GM12891 (cell line): ENCODE results near the gene CRISP1.
"Not testable (repeated sequence)": the region's sequence is repeated elsewhere in the genome, so short reads cannot be mapped to it uniquely, and the experiment has no call there.

Source experiments
- DNase-seq: peaks from one replicate; pipeline ENCODE4 v3.0.0; 2011; ENCODE audit warnings: low spot score; ENCODE audit not compliant: insufficient read length
- FAIRE-seq: peaks from 2 replicates; lab custom pipeline; 2011; peaks lifted over from hg19 to GRCh38; lab: Jason Lieb, UNC
- PAX5 ChIP-seq: IDR thresholded peaks from 2 replicates; pipeline ENCODE4 v1.6.1; 2011; ENCODE audit warnings: low read length, moderate library complexity, mild to moderate bottlenecking; ENCODE audit not compliant: insufficient read depth, severe bottlenecking
- POLR2A ChIP-seq: IDR thresholded peaks from 2 replicates; pipeline ENCODE4 v1.6.1; 2011; ENCODE audit warnings: low read depth, low read length, control low read depth
- POLR2AphosphoS5 ChIP-seq: IDR thresholded peaks from 2 replicates; pipeline ENCODE4 v1.6.1; 2011; ENCODE audit warnings: low read depth, low read length, control low read depth
- POU2F2 ChIP-seq: IDR thresholded peaks from 2 replicates; pipeline ENCODE4 v1.6.1; 2011; ENCODE audit warnings: low read depth, mild to moderate bottlenecking, control low read depth, low read length, moderate library complexity
- SPI1 ChIP-seq: IDR thresholded peaks from 2 replicates; pipeline ENCODE4 v1.6.1; 2011; ENCODE audit warnings: low read depth, low read length, control low read depth
- TAF1 ChIP-seq: IDR thresholded peaks from 2 replicates; pipeline ENCODE4 v1.6.1; 2011; ENCODE audit warnings: low read depth, low read length, control low read depth

The CRISP1 gene

DNA sequence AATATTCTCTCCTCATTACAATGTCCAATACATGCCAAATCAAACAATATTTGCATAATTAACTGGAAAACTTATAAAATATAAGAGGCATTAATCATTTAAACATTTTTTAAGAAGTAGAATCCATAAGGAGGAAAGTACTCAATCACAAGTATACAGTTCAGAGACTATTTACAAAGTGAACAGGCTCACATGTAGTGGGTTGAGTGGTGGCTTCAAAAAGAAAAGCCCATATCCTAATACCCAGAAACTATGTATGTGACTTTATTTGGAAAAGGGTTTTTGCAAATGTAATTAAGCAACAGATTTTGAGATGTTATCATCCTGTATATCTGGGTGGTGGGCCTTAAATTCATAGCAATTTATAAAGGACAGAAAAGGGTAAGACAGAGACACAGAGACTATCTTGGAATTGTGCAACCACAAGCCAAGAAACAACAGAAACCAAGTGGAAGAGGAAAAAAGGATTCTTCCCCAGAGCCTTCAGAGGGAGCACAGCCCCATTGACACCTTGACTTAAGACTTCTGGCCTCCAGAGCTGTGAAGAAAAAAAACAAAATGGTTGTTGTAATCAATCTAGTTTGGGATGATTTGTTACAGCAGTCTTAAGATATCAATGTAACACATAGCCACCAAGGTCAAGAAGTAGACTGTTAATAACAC lies 32.7 kb upstream of the CRISP1 start:
- no peak for FAIRE-seq
- no peak for DNase-seq
- no peak for TF ChIP-seq PAX5

DNA sequence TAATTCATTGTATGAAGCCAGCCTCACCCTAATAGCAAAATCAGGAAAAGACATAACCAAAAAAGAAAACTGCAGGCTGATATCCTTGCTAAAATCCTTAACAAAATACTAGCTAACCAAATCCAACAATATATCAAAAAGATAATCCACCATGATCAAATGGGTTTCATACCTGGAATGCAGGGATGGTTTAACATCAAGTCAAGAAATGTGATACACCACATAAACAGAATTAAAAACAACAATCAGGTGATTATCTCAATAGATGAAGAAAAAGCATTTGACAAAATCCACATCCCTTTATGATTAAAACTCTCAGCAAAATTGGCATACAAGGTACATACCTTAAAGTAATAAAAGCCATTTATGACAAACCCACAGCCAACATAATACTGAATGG lies 29.2 kb upstream of the CRISP1 start:
- not testable (repeated sequence) for DNase-seq, FAIRE-seq

GRCh38 chr6:49892280-49892679 lies 25.9 kb upstream of the CRISP1 start:
- DNase-seq, result no peak
- TF ChIP-seq SPI1 (no peak), POU2F2 (no peak), POLR2AphosphoS5 (no peak), PAX5 (no peak), TAF1 (no peak), POLR2A (no peak)
- FAIRE-seq, result no peak

- FAIRE-seq (no peak), DNase-seq (no peak)
- no peak for TF ChIP-seq SPI1
- no peak for TF ChIP-seq TAF1
- no peak for TF ChIP-seq POLR2A
- TF ChIP-seq POLR2AphosphoS5, result no peak
- TF ChIP-seq PAX5, result no peak
- TF ChIP-seq POU2F2, result no peak
These were observed 24.7 kb upstream of the CRISP1 start for GRCh38 chr6:49890988-49891387.

GRCh38 chr6:49888742-49889431 lies 22.6 kb upstream of the CRISP1 start:
- TF ChIP-seq POLR2AphosphoS5, result no peak
- TF ChIP-seq TAF1, result no peak
- no peak for TF ChIP-seq POLR2A
- no peak for TF ChIP-seq PAX5
- no peak for TF ChIP-seq SPI1
- TF ChIP-seq POU2F2, result no peak
- FAIRE-seq, result no peak
- DNase-seq, result no peak

- no peak for TF ChIP-seq POLR2AphosphoS5
- TF ChIP-seq PAX5, result no peak
- no peak for TF ChIP-seq TAF1
- no peak for DNase-seq
- FAIRE-seq, result no peak
These were observed 2.7 kb upstream of the CRISP1 start for GRCh38 chr6:49868951-49869529.

- no peak for FAIRE-seq
- TF ChIP-seq TAF1 (no peak), POU2F2 (no peak)
- DNase-seq, result no peak
These were observed 10.1 kb downstream of the CRISP1 start for GRCh38 chr6:49856282-49856681.

DNA sequence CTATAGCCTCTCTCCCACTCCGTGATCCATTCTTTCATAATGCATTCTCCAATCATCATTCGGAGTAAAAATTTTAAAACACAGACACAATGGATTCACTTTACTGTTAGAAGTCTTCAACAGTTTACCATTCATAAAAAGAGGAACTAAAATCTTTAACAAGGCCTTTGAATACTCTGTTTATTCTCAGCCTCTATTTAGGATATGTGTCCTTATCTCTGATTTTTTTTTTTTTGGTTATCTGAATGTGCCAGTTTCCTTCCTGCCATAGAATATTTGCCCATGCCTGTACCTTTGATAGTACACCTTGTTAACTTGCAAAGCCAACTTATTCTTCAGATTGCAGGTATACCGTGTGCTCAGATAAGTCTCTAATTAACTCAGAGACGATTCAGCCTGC lies 11.1 kb downstream of the CRISP1 start:
- FAIRE-seq (no peak), DNase-seq (no peak)
- TF ChIP-seq POLR2A (no peak), POLR2AphosphoS5 (no peak), SPI1 (no peak), PAX5 (no peak), POU2F2 (no peak), TAF1 (no peak)

- DNase-seq (no peak), FAIRE-seq (no peak)
- TF ChIP-seq POLR2A (no peak), TAF1 (no peak), POU2F2 (no peak)
These were observed 13.4 kb downstream of the CRISP1 start for GRCh38 chr6:49852975-49853374.

DNA sequence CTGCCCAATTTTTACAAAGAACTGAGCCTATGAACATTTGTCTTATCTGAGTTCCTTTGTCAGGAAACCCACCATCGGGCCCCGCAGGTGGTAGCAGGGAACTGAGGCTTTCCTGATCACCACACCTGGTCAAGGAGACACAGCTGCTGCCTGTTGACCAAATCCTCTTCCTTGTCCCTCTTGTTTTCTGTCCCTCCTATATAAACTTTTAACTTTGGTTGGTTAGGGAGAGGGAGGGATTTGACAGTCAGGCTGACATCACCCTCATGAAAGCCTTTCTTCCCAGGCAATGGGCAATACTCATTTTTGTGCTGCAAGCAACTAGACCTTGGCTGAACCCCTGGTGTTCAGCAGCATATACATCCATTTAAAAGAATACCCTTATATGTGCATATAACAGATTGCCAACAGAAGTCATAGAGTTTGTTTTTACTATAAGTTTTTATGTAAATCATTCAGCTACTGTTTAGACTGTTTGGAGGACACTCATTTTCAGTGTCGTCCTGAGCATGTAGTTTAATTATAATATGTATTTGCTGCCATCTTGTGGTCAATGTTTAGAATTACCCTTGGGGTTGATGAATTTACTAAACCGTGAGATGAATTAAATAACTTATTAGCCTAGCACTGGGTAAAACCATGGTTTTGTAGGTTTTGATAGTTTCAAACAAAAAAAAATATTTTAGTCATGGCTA lies 17.0 kb downstream of the CRISP1 start:
- no peak for DNase-seq
- no peak for TF ChIP-seq TAF1
- no peak for TF ChIP-seq POLR2AphosphoS5
- TF ChIP-seq POU2F2, result no peak
- no peak for TF ChIP-seq SPI1
- TF ChIP-seq PAX5, result no peak
- FAIRE-seq, result no peak

- no peak for DNase-seq
- no peak for FAIRE-seq
- TF ChIP-seq PAX5 (no peak), POU2F2 (no peak), POLR2AphosphoS5 (no peak), TAF1 (no peak)
These were observed 18.7 kb downstream of the CRISP1 start for GRCh38 chr6:49847673-49848072.
